Measurements from ENCODE around the gene CDK19. TPM values are rescaled to one million over a fixed set of nuclear protein-coding genes. Genes with fewer than 3 reads are reported as not detected.

The CDK19 gene
- total and polyA plus RNA-seq, 9 of the 15 experiments (the other 6 are each of a cell fraction or from before 2014, with no cell fraction given), result 3.8 to 15.2 (median 7.4) TPM

DNA sequence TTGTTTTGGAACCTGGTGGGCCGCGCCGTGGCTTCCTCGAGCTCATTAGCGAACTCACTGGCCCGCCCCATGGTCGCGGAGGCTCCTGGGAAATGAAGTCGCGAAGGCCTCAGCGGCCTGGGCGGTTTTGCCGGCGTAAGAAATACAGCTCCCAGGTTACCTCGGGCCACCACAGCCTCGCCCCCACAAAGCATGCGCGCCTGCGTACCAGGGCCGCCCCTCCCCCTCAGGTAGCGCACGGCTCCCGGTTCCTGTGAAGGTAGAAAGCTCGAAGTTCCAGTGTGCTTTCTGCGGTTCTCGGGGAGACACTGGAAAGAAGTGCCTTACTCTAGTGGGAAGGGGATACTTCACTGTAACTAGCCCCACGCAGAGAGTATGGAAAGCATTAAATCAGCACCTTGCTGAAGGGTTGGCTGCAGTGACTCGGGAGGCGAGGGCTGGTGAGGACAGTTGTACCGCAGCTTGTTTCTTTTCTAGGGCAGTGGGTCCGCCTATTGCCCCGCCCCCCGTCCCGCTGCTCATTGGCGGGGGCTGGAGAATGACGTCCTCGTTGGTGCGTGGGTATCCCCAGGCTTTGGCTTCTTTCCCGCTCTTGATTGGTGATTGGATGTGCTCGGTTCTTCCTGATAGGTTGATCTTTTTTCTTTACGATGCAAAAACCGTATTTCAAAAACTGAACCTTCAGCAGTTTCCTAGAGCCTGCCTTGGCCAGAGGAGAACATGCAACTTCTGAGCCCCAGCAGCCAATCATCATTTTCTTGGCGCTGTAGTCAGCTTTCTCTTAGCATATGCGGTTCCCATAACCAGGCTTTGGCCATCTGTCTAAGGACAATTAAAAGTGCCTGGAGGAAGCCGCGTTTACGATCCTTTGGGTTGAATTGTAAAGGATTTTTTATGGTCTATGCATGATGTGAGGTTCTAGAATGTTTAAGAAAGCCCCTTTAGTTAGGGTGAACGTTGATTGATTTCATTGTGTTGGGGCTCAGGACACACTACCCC lies at the start of gene CDK19 (continued):
- TF ChIP-seq, protein P1, sequence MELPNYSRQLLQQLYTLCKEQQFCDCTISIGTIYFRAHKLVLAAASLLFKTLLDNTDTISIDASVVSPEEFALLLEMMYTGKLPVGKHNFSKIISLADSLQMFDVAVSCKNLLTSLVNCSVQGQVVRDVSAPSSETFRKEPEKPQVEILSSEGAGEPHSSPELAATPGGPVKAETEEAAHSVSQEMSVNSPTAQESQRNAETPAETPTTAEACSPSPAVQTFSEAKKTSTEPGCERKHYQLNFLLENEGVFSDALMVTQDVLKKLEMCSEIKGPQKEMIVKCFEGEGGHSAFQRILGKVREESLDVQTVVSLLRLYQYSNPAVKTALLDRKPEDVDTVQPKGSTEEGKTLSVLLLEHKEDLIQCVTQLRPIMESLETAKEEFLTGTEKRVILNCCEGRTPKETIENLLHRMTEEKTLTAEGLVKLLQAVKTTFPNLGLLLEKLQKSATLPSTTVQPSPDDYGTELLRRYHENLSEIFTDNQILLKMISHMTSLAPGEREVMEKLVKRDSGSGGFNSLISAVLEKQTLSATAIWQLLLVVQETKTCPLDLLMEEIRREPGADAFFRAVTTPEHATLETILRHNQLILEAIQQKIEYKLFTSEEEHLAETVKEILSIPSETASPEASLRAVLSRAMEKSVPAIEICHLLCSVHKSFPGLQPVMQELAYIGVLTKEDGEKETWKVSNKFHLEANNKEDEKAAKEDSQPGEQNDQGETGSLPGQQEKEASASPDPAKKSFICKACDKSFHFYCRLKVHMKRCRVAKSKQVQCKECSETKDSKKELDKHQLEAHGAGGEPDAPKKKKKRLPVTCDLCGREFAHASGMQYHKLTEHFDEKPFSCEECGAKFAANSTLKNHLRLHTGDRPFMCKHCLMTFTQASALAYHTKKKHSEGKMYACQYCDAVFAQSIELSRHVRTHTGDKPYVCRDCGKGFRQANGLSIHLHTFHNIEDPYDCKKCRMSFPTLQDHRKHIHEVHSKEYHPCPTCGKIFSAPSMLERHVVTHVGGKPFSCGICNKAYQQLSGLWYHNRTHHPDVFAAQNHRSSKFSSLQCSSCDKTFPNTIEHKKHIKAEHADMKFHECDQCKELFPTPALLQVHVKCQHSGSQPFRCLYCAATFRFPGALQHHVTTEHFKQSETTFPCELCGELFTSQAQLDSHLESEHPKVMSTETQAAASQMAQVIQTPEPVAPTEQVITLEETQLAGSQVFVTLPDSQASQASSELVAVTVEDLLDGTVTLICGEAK (IDR thresholded peaks at IDR 0.05), result no peak
- TF ChIP-seq, protein P1 (CRISPR knock-in tag; IDR thresholded peaks at IDR 0.05), result no peak
- TF ChIP-seq BRD9 (IDR thresholded peaks at IDR 0.05; ENCODE audit: low read depth, partially characterized antibody) (peak; percentile 61), DMBX1 (CRISPR knock-in tag; IDR thresholded peaks at IDR 0.05; ENCODE audit: borderline replicate concordance) (0 out of 2 replicates have a peak, but pooled peaks have one; percentile 41), FOXA3 (CRISPR knock-in tag; conservative IDR thresholded peaks at IDR 0.05 in 1 of 2, IDR thresholded peaks at IDR 0.05 in 1 of 2) (no peak; a peak in 1 of 4 replicates), KDM2B (CRISPR knock-in tag; IDR thresholded peaks at IDR 0.05) (no peak), CTBP1 (IDR thresholded peaks at IDR 0.05; ENCODE audit: borderline replicate concordance) (peak; percentile 52; the same call in 1 of the 2 replicates), RBM22 (IDR thresholded peaks at IDR 0.05; ENCODE audit: low read depth, low read length, poor library complexity, severe bottlenecking) (no peak), FOS (IDR thresholded peaks at IDR 0.05; ENCODE audit: extremely low read depth, insufficient read length) (peak; percentile 85), NCOA2 (IDR thresholded peaks at IDR 0.05; ENCODE audit: partially characterized antibody in 2 of 2) (no peak), LARP7 (IDR thresholded peaks at IDR 0.05) (0 out of 2 replicates have a peak, but pooled peaks have one; percentile 31), RBM34 (IDR thresholded peaks at IDR 0.05; ENCODE audit: borderline replicate concordance, insufficient read depth, low read length) (no peak), ZNF347 (CRISPR knock-in tag; IDR thresholded peaks at IDR 0.05; ENCODE audit: low read depth) (no peak), HDGF (IDR thresholded peaks at IDR 0.05) (no peak), SAFB2 (IDR thresholded peaks at IDR 0.05; ENCODE audit: borderline replicate concordance, low read depth, low read length, severe bottlenecking) (no peak), CBFB (CRISPR knock-in tag; IDR thresholded peaks at IDR 0.05) (peak; percentile 91; the same call in 1 of the 2 replicates), ZNF133 (CRISPR knock-in tag; IDR thresholded peaks at IDR 0.05) (no peak), CSDE1 (IDR thresholded peaks at IDR 0.05) (no peak), MAFG (tag; conservative IDR thresholded peaks at IDR 0.05) (peak; percentile 97), ZNF699 (CRISPR knock-in tag; IDR thresholded peaks at IDR 0.05; ENCODE audit: insufficient replicate concordance) (no peak)

Data from K562 (cell line).